Gastroesophageal sphincter (tissue), 3 donors: ENCODE results near the gene LTF.

Experiments
- EP300 ChIP-seq: sonication (generic); formaldehyde crosslinking; IDR thresholded peaks from one replicate; pipeline ENCODE4 v1.6.1; 2017; ENCODE audit warnings: antibody characterized with exemption, mild to moderate bottlenecking
- POLR2A ChIP-seq, 2 donors: fragments of 450-650 bp; IDR thresholded peaks; one replicate each; pipeline ENCODE4 v1.6.1; 2017; ENCODE audit warnings: antibody characterized with exemption in 2 of 2, mild to moderate bottlenecking in 2 of 2, moderate library complexity in 1 of 2
- POLR2AphosphoS5 ChIP-seq: sonication (generic); formaldehyde crosslinking; IDR thresholded peaks from one replicate; pipeline ENCODE4 v1.6.1; 2017; ENCODE audit warnings: antibody characterized with exemption
- TF ChIP-seq, protein P1 (sequence below), 4 experiments: fragments of 200-600 bp in 2 of 4; fragments of 450-650 bp in 2 of 4; sonication (generic) in 1 of 4; IDR thresholded peaks; one replicate each; pipeline ENCODE4 v1.5.1; 2017 to 2019; ENCODE audit warnings: antibody characterized with exemption in 4 of 4, mild to moderate bottlenecking in 2 of 4, moderate library complexity in 2 of 4

DNA sequence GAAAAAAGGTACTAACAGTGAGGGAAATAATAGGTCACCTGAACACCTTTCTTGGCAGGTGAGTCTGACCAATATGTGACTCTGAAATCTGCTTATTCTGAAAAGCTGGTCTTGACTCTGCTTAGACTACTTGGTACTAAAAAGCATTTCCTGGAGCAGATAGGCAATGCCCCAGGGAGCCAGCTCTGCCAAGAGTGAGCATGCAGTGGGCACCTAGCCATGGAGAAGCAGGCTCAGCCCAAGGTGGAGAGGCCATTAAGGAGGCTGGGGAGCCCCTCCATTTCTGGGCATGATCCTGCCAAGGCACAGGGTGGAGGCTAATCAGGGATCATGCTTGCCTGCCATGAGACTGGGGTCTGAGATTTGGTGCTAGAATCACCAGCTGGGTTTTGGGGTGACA, 1.6 kb upstream of the LTF start:
- TF ChIP-seq, protein P1, sequence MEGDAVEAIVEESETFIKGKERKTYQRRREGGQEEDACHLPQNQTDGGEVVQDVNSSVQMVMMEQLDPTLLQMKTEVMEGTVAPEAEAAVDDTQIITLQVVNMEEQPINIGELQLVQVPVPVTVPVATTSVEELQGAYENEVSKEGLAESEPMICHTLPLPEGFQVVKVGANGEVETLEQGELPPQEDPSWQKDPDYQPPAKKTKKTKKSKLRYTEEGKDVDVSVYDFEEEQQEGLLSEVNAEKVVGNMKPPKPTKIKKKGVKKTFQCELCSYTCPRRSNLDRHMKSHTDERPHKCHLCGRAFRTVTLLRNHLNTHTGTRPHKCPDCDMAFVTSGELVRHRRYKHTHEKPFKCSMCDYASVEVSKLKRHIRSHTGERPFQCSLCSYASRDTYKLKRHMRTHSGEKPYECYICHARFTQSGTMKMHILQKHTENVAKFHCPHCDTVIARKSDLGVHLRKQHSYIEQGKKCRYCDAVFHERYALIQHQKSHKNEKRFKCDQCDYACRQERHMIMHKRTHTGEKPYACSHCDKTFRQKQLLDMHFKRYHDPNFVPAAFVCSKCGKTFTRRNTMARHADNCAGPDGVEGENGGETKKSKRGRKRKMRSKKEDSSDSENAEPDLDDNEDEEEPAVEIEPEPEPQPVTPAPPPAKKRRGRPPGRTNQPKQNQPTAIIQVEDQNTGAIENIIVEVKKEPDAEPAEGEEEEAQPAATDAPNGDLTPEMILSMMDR (IDR thresholded peaks at IDR 0.05), result no peak
- TF ChIP-seq POLR2A (IDR thresholded peaks at IDR 0.05) (no peak), EP300 (no peak), POLR2AphosphoS5 (no peak)
